GM12875 (cell line): ENCODE measurements around the gene FAM83F.

Experiments
- H3K4me3 ChIP-seq: one replicate; pipeline ENCODE4 v1.5.1; 2011; ENCODE audit warnings: low read depth, low read length, control low read depth
- CTCF ChIP-seq: IDR thresholded peaks from 2 replicates; pipeline ENCODE4 v1.5.1; 2011; ENCODE audit warnings: low read depth, mild to moderate bottlenecking, control low read depth, inconsistent platforms, low read length, moderate library complexity, borderline replicate concordance; ENCODE audit not compliant: insufficient read depth

Gene FAM83F

GRCh38 chr22:39980596-39980995, 14.2 kb upstream of the FAM83F start:
- no peak overlapping the region for H3K4me3 ChIP-seq
- TF ChIP-seq CTCF, result no peak

GRCh38 chr22:39983346-39983745, 11.4 kb upstream of the FAM83F start:
- TF ChIP-seq CTCF, result no peak

GRCh38 chr22:39984006-39984405, 10.7 kb upstream of the FAM83F start:
- no peak for TF ChIP-seq CTCF
- no peak overlapping the region for H3K4me3 ChIP-seq

More at GRCh38 chr22:39983346-39983745, 11.4 kb upstream of the FAM83F start:
- no peak overlapping the region for H3K4me3 ChIP-seq

- no peak overlapping the region for H3K4me3 ChIP-seq
- no peak for TF ChIP-seq CTCF
Measured at GRCh38 chr22:39984746-39985145, 10.0 kb upstream of the FAM83F start.

GRCh38 chr22:39985383-39986035, 9.2 kb upstream of the FAM83F start:
- H3K4me3 ChIP-seq, result no peak overlapping the region
- no peak for TF ChIP-seq CTCF

GRCh38 chr22:39988386-39989114, 6.2 kb upstream of the FAM83F start:
- TF ChIP-seq CTCF, result no peak
- H3K4me3 ChIP-seq, result no peak overlapping the region

- TF ChIP-seq CTCF, result no peak
- no peak overlapping the region for H3K4me3 ChIP-seq
Measured at GRCh38 chr22:39989633-39990032, 5.1 kb upstream of the FAM83F start.
